HepG2 (cell line): ENCODE data around the gene ARHGAP26. TPM values are rescaled to one million over a fixed set of nuclear protein-coding genes. Genes with fewer than 3 reads are reported as not detected.

Source experiments
- ARHGAP35 ChIP-seq: sonication (generic); formaldehyde crosslinking; IDR thresholded peaks from 2 replicates; pipeline ENCODE4 v1.9.0; 2022; ENCODE audit warnings: mild to moderate bottlenecking, inconsistent platforms, moderate library complexity, missing genetic modification reagents, borderline replicate concordance
- ELF1 ChIP-seq: sonication (generic); formaldehyde crosslinking; IDR thresholded peaks from 2 replicates; pipeline ENCODE4 v1.4.0; 2020; ENCODE audit warnings: missing genetic modification reagents
- FOXO1 ChIP-seq: sonication (generic); formaldehyde crosslinking; IDR thresholded peaks from 2 replicates; pipeline ENCODE4 v1.4.0; 2020; ENCODE audit warnings: missing genetic modification reagents
- NCOA1 ChIP-seq: sonication (generic); formaldehyde crosslinking; IDR thresholded peaks from 2 replicates; pipeline ENCODE4 v1.9.0; 2021; ENCODE audit warnings: missing genetic modification reagents
- NFIB ChIP-seq: sonication (generic); formaldehyde crosslinking; IDR thresholded peaks from 2 replicates; pipeline ENCODE4 v1.9.0; 2021; ENCODE audit warnings: missing genetic modification reagents, mild to moderate bottlenecking, borderline replicate concordance
- SIN3A ChIP-seq: IDR thresholded peaks from 2 replicates; pipeline ENCODE4 v1.6.1; 2011; ENCODE audit warnings: low read depth, mild to moderate bottlenecking, control low read depth, low read length, borderline replicate concordance
- SRSF1 ChIP-seq: fragments of 200-400 bp; formaldehyde crosslinking; optimal IDR thresholded peaks from 2 replicates; pipeline ENCODE3; 2017; ENCODE audit warnings: mild to moderate bottlenecking, low read depth, low read length, moderate library complexity
- ZMYM4 ChIP-seq: sonication (generic); formaldehyde crosslinking; IDR thresholded peaks from 2 replicates; pipeline ENCODE4 v1.8.1; 2023; ENCODE audit warnings: mild to moderate bottlenecking, missing genetic modification reagents
- ZNF180 ChIP-seq: sonication (generic); formaldehyde crosslinking; IDR thresholded peaks from 2 replicates; pipeline ENCODE4 v1.4.0; 2020; ENCODE audit warnings: low read depth, missing genetic modification reagents, borderline replicate concordance
- ZNF264 ChIP-seq: sonication (generic); formaldehyde crosslinking; IDR thresholded peaks from 2 replicates; pipeline ENCODE4 v1.4.0; 2020; ENCODE audit warnings: missing genetic modification reagents
- ZNF296 ChIP-seq: sonication (generic); formaldehyde crosslinking; conservative IDR thresholded peaks from 2 replicates; pipeline ENCODE4 v1.5.0; 2020; ENCODE audit warnings: mild to moderate bottlenecking, missing genetic modification reagents
- ZNF660 ChIP-seq: sonication (generic); formaldehyde crosslinking; IDR thresholded peaks from 2 replicates; pipeline ENCODE4 v1.5.1; 2020; ENCODE audit warnings: mild to moderate bottlenecking, low read depth, missing genetic modification reagents, borderline replicate concordance
- polyA plus RNA-seq, 8 experiments: library from polyadenylated mRNA; depleted of rRNA in 3 of 8; stranded (reverse) in 7 of 8; unstranded in 1 of 8; fragments of >200 nt; fragmentation: Illumina TruSeq in 4 of 8; extraction: Trizol in 4 of 8; gene quantifications; 2 replicates each; pipeline versions ENCODE4 v1.2.1 to v1.2.3, GENCODE V29; 2011 to 2016; ENCODE audit warnings: low read depth in 4 of 8, missing spikeins in 1 of 8, mixed read lengths in 1 of 8; ENCODE audit not compliant: insufficient read depth in 1 of 8
- total RNA-seq, 5 experiments: library from RNA; depleted of rRNA; stranded (reverse); fragments of >200 nt; fragmentation: Illumina TruSeq; extraction: Trizol; gene quantifications; 2 replicates each; pipeline ENCODE4 v1.2.3, GENCODE V29; 2016; ENCODE audit warnings: low read depth in 1 of 5
- TF ChIP-seq, protein P1 (sequence below): sonication (generic); formaldehyde crosslinking; IDR thresholded peaks from 2 replicates; pipeline ENCODE4 v1.9.0; 2021; ENCODE audit warnings: missing genetic modification reagents, borderline replicate concordance
- TF ChIP-seq, protein P2 (sequence below): sonication (generic); formaldehyde crosslinking; IDR thresholded peaks from 2 replicates; pipeline ENCODE4 v1.4.0; 2020; ENCODE audit warnings: mild to moderate bottlenecking, missing genetic modification reagents
- TF ChIP-seq, protein P3 (sequence below): sonication (generic); formaldehyde crosslinking; IDR thresholded peaks from one replicate; pipeline ENCODE4 v1.5.1; 2020; ENCODE audit warnings: mild to moderate bottlenecking, missing genetic modification reagents; ENCODE audit errors: not compliant biosample characterization

Gene ARHGAP26
- total and polyA plus RNA-seq, 2 of the 13 experiments (the other 11 are each of a cell fraction or from before 2014, with no cell fraction given), result 9.6 to 18.2 TPM

DNA sequence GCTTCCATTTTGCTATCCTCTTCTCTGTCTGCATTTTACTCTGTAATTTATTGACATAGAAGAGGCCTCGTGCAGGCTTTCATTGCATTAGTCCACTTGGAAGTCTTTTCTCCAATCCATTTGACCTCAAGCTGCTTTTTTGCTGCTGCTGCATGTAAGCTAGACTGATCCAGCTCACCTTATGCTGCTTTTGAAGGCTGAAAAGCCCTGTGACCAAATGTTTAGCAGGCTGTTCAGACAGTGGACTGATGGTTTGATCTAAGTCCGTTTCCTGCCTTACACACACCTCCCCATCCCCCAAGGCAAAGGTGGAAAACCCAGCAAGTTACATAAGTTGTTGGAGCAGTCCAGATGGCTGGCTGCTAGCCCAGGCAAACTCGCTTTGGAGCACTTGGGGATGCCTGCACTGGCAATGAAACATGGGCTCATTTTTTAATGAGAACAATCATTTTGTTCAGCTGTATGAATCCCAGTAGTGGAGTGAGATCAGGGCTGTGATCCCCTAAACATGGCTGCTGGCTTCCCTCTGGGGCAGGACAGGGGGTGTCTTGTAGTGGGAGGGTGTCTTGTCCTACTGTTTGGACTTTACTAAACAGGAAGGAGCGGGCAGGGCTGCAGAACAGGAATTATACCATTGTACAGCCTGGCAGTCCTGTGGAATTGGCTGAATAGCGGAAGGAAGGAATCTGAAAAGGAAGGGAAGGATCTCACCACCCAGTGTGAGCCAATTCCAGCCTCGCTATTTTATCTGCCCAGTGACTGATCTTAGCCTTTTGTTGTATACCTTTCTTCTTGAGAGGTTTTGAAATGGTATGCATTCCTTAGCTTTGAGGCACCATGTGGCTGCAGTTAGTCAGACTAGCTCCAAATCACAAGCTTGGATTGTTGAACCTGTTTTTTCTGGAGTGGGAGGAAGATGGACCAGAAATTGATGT, 212.0 kb downstream of the ARHGAP26 start (continued):
- TF ChIP-seq, protein P1, sequence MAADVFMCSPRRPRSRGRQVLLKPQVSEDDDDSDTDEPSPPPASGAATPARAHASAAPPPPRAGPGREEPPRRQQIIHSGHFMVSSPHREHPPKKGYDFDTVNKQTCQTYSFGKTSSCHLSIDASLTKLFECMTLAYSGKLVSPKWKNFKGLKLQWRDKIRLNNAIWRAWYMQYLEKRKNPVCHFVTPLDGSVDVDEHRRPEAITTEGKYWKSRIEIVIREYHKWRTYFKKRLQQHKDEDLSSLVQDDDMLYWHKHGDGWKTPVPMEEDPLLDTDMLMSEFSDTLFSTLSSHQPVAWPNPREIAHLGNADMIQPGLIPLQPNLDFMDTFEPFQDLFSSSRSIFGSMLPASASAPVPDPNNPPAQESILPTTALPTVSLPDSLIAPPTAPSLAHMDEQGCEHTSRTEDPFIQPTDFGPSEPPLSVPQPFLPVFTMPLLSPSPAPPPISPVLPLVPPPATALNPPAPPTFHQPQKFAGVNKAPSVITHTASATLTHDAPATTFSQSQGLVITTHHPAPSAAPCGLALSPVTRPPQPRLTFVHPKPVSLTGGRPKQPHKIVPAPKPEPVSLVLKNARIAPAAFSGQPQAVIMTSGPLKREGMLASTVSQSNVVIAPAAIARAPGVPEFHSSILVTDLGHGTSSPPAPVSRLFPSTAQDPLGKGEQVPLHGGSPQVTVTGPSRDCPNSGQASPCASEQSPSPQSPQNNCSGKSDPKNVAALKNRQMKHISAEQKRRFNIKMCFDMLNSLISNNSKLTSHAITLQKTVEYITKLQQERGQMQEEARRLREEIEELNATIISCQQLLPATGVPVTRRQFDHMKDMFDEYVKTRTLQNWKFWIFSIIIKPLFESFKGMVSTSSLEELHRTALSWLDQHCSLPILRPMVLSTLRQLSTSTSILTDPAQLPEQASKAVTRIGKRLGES, result no peak
- 0 out of 2 replicates have a peak, but pooled peaks have one; percentile 25 for TF ChIP-seq ARHGAP35 (CRISPR knock-in tag)
- TF ChIP-seq, protein P2, sequence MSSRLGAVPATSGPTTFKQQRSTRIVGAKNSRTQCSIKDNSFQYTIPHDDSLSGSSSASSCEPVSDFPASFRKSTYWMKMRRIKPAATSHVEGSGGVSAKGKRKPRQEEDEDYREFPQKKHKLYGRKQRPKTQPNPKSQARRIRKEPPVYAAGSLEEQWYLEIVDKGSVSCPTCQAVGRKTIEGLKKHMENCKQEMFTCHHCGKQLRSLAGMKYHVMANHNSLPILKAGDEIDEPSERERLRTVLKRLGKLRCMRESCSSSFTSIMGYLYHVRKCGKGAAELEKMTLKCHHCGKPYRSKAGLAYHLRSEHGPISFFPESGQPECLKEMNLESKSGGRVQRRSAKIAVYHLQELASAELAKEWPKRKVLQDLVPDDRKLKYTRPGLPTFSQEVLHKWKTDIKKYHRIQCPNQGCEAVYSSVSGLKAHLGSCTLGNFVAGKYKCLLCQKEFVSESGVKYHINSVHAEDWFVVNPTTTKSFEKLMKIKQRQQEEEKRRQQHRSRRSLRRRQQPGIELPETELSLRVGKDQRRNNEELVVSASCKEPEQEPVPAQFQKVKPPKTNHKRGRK, result no peak
- TF ChIP-seq FOXO1 (CRISPR knock-in tag), result peak; percentile 78; the same call in 1 of the 2 replicates
- peak; percentile 85; the same call in 1 of the 2 replicates for TF ChIP-seq NFIB (CRISPR knock-in tag)
- no peak for TF ChIP-seq NCOA1
- TF ChIP-seq SIN3A, result no peak
- peak; percentile 67; the same call in 1 of the 2 replicates for TF ChIP-seq ZNF264 (CRISPR knock-in tag)
- TF ChIP-seq SRSF1, result no peak
- TF ChIP-seq, protein P3, sequence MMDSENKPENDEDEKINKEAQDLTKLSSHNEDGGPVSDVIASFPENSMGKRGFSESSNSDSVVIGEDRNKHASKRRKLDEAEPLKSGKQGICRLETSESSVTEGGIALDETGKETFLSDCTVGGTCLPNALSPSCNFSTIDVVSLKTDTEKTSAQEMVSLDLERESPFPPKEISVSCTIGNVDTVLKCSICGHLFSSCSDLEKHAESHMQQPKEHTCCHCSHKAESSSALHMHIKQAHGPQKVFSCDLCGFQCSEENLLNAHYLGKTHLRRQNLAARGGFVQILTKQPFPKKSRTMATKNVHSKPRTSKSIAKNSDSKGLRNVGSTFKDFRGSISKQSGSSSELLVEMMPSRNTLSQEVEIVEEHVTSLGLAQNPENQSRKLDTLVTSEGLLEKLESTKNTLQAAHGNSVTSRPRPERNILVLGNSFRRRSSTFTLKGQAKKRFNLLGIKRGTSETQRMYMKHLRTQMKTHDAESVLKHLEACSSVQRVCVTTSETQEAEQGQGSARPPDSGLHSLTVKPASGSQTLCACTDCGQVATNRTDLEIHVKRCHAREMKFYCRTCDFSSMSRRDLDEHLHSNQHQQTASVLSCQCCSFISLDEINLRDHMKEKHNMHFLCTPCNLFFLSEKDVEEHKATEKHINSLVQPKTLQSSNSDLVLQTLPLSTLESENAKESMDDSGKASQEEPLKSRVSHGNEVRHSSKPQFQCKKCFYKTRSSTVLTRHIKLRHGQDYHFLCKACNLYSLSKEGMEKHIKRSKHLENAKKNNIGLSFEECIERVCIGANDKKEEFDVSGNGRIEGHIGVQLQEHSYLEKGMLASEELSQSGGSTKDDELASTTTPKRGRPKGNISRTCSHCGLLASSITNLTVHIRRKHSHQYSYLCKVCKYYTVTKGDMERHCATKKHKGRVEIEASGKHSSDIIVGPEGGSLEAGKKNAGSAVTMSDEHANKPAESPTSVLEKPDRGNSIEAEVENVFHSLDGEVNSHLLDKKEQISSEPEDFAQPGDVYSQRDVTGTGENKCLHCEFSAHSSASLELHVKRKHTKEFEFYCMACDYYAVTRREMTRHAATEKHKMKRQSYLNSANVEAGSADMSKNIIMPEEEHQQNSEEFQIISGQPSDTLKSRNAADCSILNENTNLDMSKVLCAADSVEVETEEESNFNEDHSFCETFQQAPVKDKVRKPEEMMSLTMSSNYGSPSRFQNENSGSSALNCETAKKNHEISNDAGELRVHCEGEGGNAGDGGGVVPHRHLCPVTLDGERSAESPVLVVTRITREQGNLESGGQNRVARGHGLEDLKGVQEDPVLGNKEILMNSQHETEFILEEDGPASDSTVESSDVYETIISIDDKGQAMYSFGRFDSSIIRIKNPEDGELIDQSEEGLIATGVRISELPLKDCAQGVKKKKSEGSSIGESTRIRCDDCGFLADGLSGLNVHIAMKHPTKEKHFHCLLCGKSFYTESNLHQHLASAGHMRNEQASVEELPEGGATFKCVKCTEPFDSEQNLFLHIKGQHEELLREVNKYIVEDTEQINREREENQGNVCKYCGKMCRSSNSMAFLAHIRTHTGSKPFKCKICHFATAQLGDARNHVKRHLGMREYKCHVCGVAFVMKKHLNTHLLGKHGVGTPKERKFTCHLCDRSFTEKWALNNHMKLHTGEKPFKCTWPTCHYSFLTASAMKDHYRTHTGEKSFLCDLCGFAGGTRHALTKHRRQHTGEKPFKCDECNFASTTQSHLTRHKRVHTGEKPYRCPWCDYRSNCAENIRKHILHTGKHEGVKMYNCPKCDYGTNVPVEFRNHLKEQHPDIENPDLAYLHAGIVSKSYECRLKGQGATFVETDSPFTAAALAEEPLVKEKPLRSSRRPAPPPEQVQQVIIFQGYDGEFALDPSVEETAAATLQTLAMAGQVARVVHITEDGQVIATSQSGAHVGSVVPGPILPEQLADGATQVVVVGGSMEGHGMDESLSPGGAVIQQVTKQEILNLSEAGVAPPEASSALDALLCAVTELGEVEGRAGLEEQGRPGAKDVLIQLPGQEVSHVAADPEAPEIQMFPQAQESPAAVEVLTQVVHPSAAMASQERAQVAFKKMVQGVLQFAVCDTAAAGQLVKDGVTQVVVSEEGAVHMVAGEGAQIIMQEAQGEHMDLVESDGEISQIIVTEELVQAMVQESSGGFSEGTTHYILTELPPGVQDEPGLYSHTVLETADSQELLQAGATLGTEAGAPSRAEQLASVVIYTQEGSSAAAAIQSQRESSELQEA (CRISPR knock-in tag), result no peak
- TF ChIP-seq ZNF296 (CRISPR knock-in tag), result no peak
- TF ChIP-seq ZNF180 (CRISPR knock-in tag), result no peak
- TF ChIP-seq ZMYM4 (CRISPR knock-in tag), result peak; percentile 94
- no peak for TF ChIP-seq ZNF660 (CRISPR knock-in tag)
- peak; percentile 50; the same call in 1 of the 2 replicates for TF ChIP-seq ELF1 (CRISPR knock-in tag)
